Panc1 (cell line): Measurements from ENCODE around the gene GAPT. TPM values are rescaled to one million over a fixed set of nuclear protein-coding genes. Genes with fewer than 3 reads are reported as not detected.
"Not testable (repeated sequence)": the region's sequence is repeated elsewhere in the genome, so short reads cannot be mapped to it uniquely, and the experiment has no call there.

Experiments used
- ATAC-seq: fragments of 200-7000 bp; cut with Tn5 transposase; 2 replicates; pipeline ENCODE4 v1.9.1; 2020; ENCODE audit warnings: mild to moderate bottlenecking, moderate library complexity
- BruUV-seq: library from RNA; stranded (reverse); fragments of 400-500 nt; replicated peaks from 2 replicates; lab custom pipeline; 2021; lab: Mats Ljungman, UMichigan
- CTCF ChIA-PET: fragments of 300-600 bp; sonication (Branson Sonifier 250); formaldehyde crosslinking; loops from one replicate; lab custom pipeline; 2022; ENCODE audit warnings: antibody characterized with exemption; lab: Charles Lee
- POLR2A ChIA-PET: fragments of 300-600 bp; sonication (Branson Sonifier 250); formaldehyde crosslinking; loops from one replicate; lab custom pipeline; 2022; ENCODE audit warnings: antibody characterized with exemption; lab: Charles Lee
- DNase-seq: peaks from one replicate; pipeline ENCODE4 v3.0.0-alpha.2; 2010; ENCODE audit warnings: low read depth, low spot score
- H3K27ac ChIP-seq: 2 replicates; pipeline ENCODE4 v1.5.1; 2011; ENCODE audit warnings: mild to moderate bottlenecking, low read length, inconsistent platforms
- H3K27me3 ChIP-seq: fragments of 200-500 bp; sonication (Bioruptor generic); 2 replicates; pipeline ENCODE4 v1.6.0; 2014; ENCODE audit warnings: low read length, inconsistent platforms; ENCODE audit not compliant: control insufficient read depth, insufficient read depth
- H3K36me3 ChIP-seq: fragments of 200-500 bp; sonication (Bioruptor generic); 2 replicates; pipeline ENCODE4 v1.5.1; 2014; ENCODE audit warnings: inconsistent platforms, mild to moderate bottlenecking, low read length, moderate library complexity; ENCODE audit not compliant: control insufficient read depth, insufficient read depth
- H3K4me1 ChIP-seq: 2 replicates; pipeline ENCODE4 v1.5.1; 2011; ENCODE audit warnings: inconsistent platforms, mild to moderate bottlenecking, low read length, moderate library complexity; ENCODE audit not compliant: control insufficient read depth, insufficient read depth
- H3K4me3 ChIP-seq, 2 experiments: 2 replicates each; pipeline ENCODE4 v1.5.1; 2011 to 2012; ENCODE audit warnings: low read depth in 2 of 2, low read length in 2 of 2, mild to moderate bottlenecking in 2 of 2, inconsistent platforms in 1 of 2, moderate library complexity in 1 of 2
- H3K9me3 ChIP-seq: fragments of 200-500 bp; sonication (Bioruptor generic); 2 replicates; pipeline ENCODE4 v1.5.1; 2014; ENCODE audit warnings: low read depth, mild to moderate bottlenecking, inconsistent platforms, low read length, moderate library complexity; ENCODE audit not compliant: control insufficient read depth, insufficient read depth
- POLR2AphosphoS5 ChIP-seq: IDR thresholded peaks from 2 replicates; pipeline ENCODE4 v1.6.1; 2012; ENCODE audit warnings: mild to moderate bottlenecking, low read depth, low read length, moderate library complexity
- SIN3A ChIP-seq: IDR thresholded peaks from 2 replicates; pipeline ENCODE4 v1.6.1; 2012; ENCODE audit warnings: low read depth, mild to moderate bottlenecking, low read length, moderate library complexity, borderline replicate concordance; ENCODE audit not compliant: insufficient read depth
- TCF7L2 ChIP-seq: IDR thresholded peaks from 2 replicates; pipeline ENCODE4 v1.6.1; 2011; ENCODE audit warnings: mild to moderate bottlenecking, low read depth, low read length, inconsistent platforms
- in situ Hi-C: cut with HindIII; loops from 2 replicates; pipeline ENCODE4 v1.10.0; 2016; ENCODE audit warnings: low sequenced_read_pairs, low pct_unique_long_range_greater_than_20kb
- intact Hi-C: fragments of 100-400 bp; cut with micrococcal nuclease; formaldehyde crosslinking; loops from one replicate; pipeline ENCODE4 v1.10.0; 2022; ENCODE audit not compliant: unreplicated experiment
- total RNA-seq: library from RNA; stranded (reverse); gene quantifications from one replicate; pipeline ENCODE4 v1.2.1, GENCODE V29; 2021; ENCODE audit not compliant: unreplicated experiment
- TF ChIP-seq, protein P1 (sequence below), 2 experiments: IDR thresholded peaks; 2 replicates each; pipeline ENCODE4 v1.6.1; 2011 to 2012; ENCODE audit warnings: low read depth in 2 of 2, control low read depth in 1 of 2, low read length in 1 of 2, mild to moderate bottlenecking in 1 of 2, moderate library complexity in 1 of 2; ENCODE audit not compliant: insufficient read depth in 1 of 2
- TF ChIP-seq, protein P2 (sequence below): fragments of 450-650 bp; IDR thresholded peaks from 2 replicates; pipeline ENCODE4 v1.5.1; 2017; ENCODE audit warnings: mild to moderate bottlenecking

Gene GAPT
- total RNA-seq, 1 experiment from 2014 or later, result not detected

DNA sequence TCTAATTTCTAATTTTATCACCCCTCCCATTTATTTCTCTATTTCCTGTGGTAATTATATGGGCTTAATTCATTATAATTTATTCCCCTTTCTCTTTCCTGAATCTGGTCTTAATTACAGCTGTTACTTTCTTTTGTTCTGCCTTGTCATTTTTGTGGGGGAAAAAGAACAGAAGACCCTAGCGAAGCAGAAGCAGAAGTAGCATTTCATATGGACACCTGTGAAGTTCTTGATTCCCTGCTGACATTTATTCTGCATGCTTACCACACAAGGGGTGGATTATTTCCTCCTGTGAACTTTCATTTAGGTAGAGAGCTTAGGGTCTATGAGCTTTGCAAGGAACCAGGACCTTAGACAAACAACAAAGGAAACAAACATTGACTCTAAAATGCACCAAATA, 33.3 kb downstream of the GAPT start:
- BruUV-seq, result no TSS peak
- DNase-seq (no peak), ATAC-seq (no peak)
- Histone ChIP-seq H3K27me3 (no peaks in the 10 kb centered on the region), H3K9me3 (no peaks in the 10 kb centered on the region), H3K36me3 (no peaks in the 10 kb centered on the region), H3K27ac (no peak overlapping the region), H3K4me3 (no peak overlapping the region), H3K4me1 (no peaks in the 10 kb centered on the region)
- in situ Hi-C loops (no loop called here), intact Hi-C loops (no loop called here)
- ChIA-PET POLR2A (no interaction called here), CTCF (no interaction called here)
- TF ChIP-seq, protein P1, sequence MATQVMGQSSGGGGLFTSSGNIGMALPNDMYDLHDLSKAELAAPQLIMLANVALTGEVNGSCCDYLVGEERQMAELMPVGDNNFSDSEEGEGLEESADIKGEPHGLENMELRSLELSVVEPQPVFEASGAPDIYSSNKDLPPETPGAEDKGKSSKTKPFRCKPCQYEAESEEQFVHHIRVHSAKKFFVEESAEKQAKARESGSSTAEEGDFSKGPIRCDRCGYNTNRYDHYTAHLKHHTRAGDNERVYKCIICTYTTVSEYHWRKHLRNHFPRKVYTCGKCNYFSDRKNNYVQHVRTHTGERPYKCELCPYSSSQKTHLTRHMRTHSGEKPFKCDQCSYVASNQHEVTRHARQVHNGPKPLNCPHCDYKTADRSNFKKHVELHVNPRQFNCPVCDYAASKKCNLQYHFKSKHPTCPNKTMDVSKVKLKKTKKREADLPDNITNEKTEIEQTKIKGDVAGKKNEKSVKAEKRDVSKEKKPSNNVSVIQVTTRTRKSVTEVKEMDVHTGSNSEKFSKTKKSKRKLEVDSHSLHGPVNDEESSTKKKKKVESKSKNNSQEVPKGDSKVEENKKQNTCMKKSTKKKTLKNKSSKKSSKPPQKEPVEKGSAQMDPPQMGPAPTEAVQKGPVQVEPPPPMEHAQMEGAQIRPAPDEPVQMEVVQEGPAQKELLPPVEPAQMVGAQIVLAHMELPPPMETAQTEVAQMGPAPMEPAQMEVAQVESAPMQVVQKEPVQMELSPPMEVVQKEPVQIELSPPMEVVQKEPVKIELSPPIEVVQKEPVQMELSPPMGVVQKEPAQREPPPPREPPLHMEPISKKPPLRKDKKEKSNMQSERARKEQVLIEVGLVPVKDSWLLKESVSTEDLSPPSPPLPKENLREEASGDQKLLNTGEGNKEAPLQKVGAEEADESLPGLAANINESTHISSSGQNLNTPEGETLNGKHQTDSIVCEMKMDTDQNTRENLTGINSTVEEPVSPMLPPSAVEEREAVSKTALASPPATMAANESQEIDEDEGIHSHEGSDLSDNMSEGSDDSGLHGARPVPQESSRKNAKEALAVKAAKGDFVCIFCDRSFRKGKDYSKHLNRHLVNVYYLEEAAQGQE (IDR thresholded peaks at IDR 0.05; ENCODE audit: insufficient read depth in 1 of 2, low read depth in 2 of 2, low read length in 1 of 2), result no peak
- no peak for TF ChIP-seq SIN3A
- no peak for TF ChIP-seq TCF7L2
- TF ChIP-seq, protein P2, sequence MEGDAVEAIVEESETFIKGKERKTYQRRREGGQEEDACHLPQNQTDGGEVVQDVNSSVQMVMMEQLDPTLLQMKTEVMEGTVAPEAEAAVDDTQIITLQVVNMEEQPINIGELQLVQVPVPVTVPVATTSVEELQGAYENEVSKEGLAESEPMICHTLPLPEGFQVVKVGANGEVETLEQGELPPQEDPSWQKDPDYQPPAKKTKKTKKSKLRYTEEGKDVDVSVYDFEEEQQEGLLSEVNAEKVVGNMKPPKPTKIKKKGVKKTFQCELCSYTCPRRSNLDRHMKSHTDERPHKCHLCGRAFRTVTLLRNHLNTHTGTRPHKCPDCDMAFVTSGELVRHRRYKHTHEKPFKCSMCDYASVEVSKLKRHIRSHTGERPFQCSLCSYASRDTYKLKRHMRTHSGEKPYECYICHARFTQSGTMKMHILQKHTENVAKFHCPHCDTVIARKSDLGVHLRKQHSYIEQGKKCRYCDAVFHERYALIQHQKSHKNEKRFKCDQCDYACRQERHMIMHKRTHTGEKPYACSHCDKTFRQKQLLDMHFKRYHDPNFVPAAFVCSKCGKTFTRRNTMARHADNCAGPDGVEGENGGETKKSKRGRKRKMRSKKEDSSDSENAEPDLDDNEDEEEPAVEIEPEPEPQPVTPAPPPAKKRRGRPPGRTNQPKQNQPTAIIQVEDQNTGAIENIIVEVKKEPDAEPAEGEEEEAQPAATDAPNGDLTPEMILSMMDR, result no peak
- no peak for TF ChIP-seq POLR2AphosphoS5

DNA sequence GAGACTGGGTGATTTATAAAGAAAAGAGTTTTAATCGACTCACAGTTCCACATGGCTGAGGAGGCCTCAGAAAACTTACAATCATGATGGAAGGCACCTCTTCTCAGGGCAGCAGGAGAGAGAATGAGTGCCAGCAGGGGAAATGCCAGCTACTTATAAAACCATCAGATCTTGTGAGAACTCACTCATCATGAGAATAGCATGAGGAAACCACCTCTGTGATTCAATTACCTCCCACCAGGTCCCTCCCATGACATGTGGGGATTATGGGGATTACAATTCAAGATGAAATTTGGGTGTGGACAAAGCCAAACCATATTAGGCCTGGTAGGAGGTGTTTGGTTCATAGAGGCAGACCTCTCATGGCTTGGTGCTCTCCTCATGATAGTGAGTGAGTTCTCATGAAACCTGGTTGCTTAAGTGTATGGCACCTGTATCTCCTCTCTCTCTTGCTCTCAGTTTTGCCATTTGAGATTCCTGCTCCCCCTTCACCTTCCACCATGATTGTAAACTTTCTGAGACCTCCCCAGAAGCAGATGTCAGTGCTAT, 39.8 kb downstream of the GAPT start:
- Histone ChIP-seq H3K36me3 (no peaks in the 10 kb centered on the region), H3K9me3 (no peaks in the 10 kb centered on the region), H3K4me3 (no peak overlapping the region), H3K27me3 (no peaks in the 10 kb centered on the region), H3K4me1 (no peaks in the 10 kb centered on the region), H3K27ac (no peak overlapping the region)
- POLR2A ChIA-PET, result no interaction called here
- no peak for DNase-seq
- ATAC-seq, result no peak
- CTCF ChIA-PET, result no interaction called here
- BruUV-seq, result no TSS peak
- TF ChIP-seq TCF7L2 (no peak), SIN3A (no peak)
- in situ Hi-C loops (no loop called here), intact Hi-C loops (no loop called here)

DNA sequence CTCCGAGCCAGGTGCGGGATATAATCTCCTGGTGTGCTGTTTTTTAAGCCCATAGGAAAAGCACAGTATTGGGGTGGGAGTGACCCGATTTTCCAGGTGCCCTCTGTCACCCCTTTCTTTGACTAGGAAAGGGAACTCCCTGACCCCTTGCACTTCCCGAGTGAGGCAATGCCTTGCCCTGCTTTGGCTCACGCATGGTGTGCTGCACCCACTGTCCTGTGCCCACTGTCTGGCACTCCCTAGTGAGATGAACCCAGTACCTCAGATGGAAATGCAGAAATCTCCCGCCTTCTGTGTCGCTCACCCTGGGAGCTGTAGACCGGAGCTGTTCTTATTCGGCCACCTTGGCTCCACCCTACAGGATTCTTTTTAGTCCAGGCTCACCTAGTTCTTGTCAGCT, 50.7 kb downstream of the GAPT start:
- ATAC-seq, in situ Hi-C loops, BruUV-seq, DNase-seq, H3K27me3 ChIP-seq, H3K9me3 ChIP-seq, POLR2A ChIA-PET, H3K4me3 ChIP-seq, intact Hi-C loops, H3K4me1 ChIP-seq, H3K27ac ChIP-seq, H3K36me3 ChIP-seq, CTCF ChIA-PET: not testable (repeated sequence)
